Kidney epithelial cell (primary cell): ENCODE measurements around the gene PAFAH2. TPM values are rescaled to one million over a fixed set of nuclear protein-coding genes. Genes with fewer than 3 reads are reported as not detected.
A peak's percentile ranks its signal among the peaks of the same experiment; 100 is the strongest.

Experiments used
- DNase-seq: peaks from one replicate; pipeline ENCODE4 v3.0.0-alpha.2; 2010; ENCODE audit warnings: low read depth
- H3K27me3 ChIP-seq: 2 replicates; pipeline ENCODE4 v1.6.0; 2011; ENCODE audit warnings: low read length; ENCODE audit not compliant: control insufficient read depth, insufficient read depth
- H3K36me3 ChIP-seq: 2 replicates; pipeline ENCODE4 v1.5.1; 2011; ENCODE audit warnings: low read length; ENCODE audit not compliant: control insufficient read depth, insufficient read depth
- H3K4me3 ChIP-seq: 2 replicates; pipeline ENCODE4 v1.5.1; 2011; ENCODE audit warnings: low read depth, mild to moderate bottlenecking, control low read depth, low read length
- CTCF ChIP-seq: IDR thresholded peaks from 2 replicates; pipeline ENCODE4 v1.5.1; 2011; ENCODE audit warnings: mild to moderate bottlenecking, moderate library complexity, low read length, control low read depth, inconsistent platforms; ENCODE audit not compliant: insufficient read depth, poor library complexity, severe bottlenecking
- total RNA-seq: library from RNA; depleted of rRNA; stranded (reverse); fragments of >200 nt; gene quantifications from 2 replicates; pipeline ENCODE4 v1.2.3, GENCODE V29; 2015

Gene PAFAH2
- total RNA-seq, 1 donor from 2014 or later = 20.8 TPM

DNA sequence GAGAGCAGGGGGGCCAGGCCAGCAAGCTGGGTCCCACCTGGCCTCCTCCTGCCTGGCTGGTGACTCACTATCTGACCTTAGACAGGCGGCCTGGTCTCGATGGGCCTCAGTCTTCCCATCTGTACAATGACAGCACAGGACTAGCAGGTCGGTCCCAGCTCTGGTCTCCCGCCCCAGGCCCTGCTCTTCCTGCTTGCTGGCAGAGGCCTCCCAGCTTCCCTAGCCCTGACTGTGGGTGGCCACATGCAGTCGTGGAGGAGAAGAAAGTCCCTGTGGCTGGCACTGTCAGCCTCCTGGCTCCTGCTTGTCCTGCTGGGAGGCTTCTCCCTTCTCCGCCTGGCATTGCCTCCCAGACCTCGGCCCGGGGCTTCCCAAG lies 24.5 kb upstream of the PAFAH2 start:
- no peaks in the 10 kb centered on the region for H3K36me3 ChIP-seq
- peaks cover 3% of the 10 kb centered on the region for H3K27me3 ChIP-seq
- H3K4me3 ChIP-seq = no peak overlapping the region
- no peak for TF ChIP-seq CTCF
- DNase-seq = no peak

DNA sequence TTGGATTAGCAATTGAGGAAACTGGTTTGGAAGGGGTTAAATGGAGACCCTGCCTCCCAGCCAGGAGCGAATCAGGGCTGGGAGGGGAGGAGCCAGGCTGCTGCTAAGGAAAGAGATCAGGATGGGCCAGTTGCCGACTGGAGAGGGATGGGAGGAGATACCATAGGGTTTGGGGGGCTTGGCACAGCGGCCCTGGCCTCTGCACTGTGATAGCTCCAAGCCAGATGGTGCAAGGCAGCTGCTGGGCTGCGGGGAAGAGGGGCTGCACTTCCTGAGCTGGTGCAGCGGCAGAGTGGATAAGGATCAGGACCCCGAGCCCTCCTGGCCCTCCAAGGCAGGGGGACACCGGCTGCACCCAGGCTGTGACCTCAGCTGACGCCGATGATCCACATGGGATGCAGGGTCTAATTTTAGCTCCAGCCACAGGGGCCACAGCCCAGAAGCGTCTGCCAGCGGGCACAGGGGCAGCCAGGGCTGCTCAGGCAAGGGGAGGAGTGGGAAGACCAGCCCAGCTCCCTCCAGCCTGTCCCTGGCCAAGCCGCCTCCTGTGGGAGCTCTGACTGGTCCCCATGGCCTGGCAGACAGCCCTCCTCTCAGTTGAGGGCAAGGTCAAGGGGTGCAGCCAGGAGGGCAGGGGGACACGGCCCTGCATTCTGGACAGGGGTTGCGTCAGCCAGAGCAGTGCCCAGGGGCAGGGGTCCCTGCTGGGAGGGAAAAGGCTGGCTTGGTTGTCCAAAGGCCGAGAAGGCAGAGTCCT lies 24.0 kb upstream of the PAFAH2 start, which contains the start of gene EXTL1:
EXTL1 (plus strand) TSS at position 129 of the 757 bp plus-strand sequence. CDS start 872 bp downstream, outside the sequence.
- Histone ChIP-seq H3K27me3 (peaks cover 3% of the 10 kb centered on the region), H3K4me3 (peak within 1 kb of the TSS; percentile 31), H3K36me3 (no peaks in the 10 kb centered on the region)
- no peak for DNase-seq
- TF ChIP-seq CTCF = no peak

DNA sequence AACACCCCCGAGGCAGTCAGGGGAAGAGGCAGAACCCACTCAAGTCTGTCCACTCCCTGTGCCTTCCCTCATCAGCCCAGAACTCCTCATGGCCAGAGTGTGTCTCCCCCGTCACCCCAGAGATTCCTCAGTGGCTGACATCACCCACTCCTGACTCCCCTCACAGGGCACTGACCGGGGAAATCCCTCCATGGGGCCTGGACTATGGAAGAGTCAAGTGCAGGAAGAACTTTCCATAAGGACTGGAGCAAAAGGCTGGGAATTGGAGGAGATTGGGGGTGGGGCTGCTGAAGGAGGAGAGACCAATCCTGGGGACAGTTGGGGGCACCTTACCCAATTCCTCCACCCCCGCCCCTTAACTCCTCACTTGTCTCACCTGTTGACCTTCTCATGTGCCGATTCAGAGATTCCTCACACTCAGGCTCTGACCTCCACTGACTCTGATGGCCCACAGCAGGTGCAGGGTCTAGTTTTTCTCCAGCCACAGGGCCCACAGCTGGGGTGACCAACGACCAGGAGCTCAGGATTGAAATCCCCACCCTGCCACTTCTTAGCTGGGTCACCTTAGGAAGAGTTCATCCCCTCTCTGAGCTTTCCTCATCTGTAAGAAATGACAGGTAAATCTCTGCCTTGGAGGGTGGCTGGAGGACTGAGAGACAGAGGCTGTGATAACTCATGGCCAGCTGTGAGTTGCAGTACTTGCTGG lies 23.2 kb upstream of the PAFAH2 start:
- Histone ChIP-seq H3K4me3 (no peak overlapping the region), H3K36me3 (no peaks in the 10 kb centered on the region), H3K27me3 (peaks cover 3% of the 10 kb centered on the region)
- DNase-seq = no peak
- no peak for TF ChIP-seq CTCF

DNA sequence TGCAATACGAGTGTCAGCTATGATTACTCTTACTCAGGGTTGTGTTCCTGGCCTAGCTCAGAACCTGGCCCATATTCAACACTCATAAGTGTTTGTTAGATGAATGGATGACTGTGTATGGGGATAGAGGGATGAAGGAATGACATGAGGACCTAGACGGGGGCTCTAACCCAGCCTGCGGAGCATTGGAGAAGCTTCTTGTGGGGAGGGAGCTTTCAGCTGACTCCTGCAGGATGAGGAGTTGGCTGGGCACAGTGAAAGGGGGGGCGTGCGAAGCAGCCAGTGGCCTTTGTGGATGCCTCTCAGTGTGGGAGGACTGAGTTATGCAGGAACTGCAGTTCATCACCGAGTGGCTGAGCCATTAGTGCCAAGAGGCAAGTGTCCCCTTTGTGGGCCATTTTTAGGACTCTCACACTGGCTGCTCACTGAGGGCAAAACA lies 22.5 kb upstream of the PAFAH2 start:
- Histone ChIP-seq H3K36me3 (no peaks in the 10 kb centered on the region), H3K27me3 (peaks cover 3% of the 10 kb centered on the region), H3K4me3 (no peak overlapping the region)
- no peak for DNase-seq
- TF ChIP-seq CTCF = no peak

DNA sequence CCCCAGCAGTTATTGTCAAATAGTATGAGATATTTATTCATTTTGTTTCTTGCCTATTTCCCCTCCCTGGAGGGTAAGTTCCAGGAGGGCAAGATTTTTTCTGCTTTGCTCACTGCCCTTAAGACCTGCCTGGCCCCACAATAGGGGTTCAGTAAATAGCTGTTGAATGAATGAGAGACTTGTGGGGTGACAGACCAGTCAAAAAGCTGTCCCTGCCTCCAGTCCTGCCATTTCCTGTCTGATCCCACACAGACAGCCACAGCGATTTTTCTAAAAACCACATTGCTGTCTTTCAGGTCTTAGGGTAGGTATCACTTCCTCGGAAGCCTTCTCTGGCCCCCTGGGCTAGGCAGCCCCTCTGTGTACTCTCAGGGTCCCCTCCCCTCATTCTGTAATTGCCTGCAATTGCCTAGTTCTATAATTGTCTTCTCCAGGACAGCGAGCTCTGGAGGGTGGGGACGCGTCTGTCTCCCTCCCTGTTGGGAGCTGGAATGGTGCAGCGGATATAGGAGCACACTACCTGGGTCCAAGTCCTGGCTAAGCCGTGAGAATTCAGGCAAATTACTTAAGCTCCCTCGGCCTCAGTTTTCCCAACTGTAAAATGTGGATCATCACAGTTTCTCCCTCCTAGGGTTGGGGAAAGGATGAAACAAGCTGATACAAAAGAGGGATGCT lies 21.9 kb upstream of the PAFAH2 start:
- H3K36me3 ChIP-seq = no peaks in the 10 kb centered on the region
- no peak for DNase-seq
- TF ChIP-seq CTCF = no peak
- peaks cover 3% of the 10 kb centered on the region for H3K27me3 ChIP-seq
- no peak overlapping the region for H3K4me3 ChIP-seq
